H1 (cell line): ENCODE data around the gene KLKB1. TPM values are rescaled to one million over a fixed set of nuclear protein-coding genes. Genes with fewer than 3 reads are reported as not detected.
A peak's percentile ranks its signal among the peaks of the same experiment; 100 is the strongest.

Source experiments
- CTCF ChIA-PET: fragments of 300-600 bp; sonication (Branson Sonifier 250); formaldehyde crosslinking; loops from one replicate; lab custom pipeline; 2021; ENCODE audit not compliant: partially characterized antibody; lab: Charles Lee
- POLR2A ChIA-PET: fragments of 300-600 bp; sonication (Branson Sonifier 250); formaldehyde crosslinking; loops from one replicate; lab custom pipeline; 2021; ENCODE audit warnings: inconsistent platforms; ENCODE audit not compliant: partially characterized antibody; lab: Charles Lee
- DNase-seq, 2 experiments: peaks; one replicate each; pipeline versions ENCODE4 v3.0.0 to v3.0.0-alpha.2; 2010 to 2022; ENCODE audit warnings: low spot score in 2 of 2, low read depth in 1 of 2, mixed read lengths in 1 of 2
- FAIRE-seq: peaks from 2 replicates; lab custom pipeline; 2011; peaks lifted over from hg19 to GRCh38; lab: Jason Lieb, UNC
- H2AFZ ChIP-seq: 2 replicates; pipeline ENCODE4 v1.8.1; 2012; ENCODE audit warnings: low read length, inconsistent platforms
- H2AK5ac ChIP-seq: 2 replicates; pipeline ENCODE4 v1.6.1; 2013; ENCODE audit warnings: low read depth, low read length
- H2BK120ac ChIP-seq: replicated peaks from 2 replicates; pipeline ENCODE3; 2013; ENCODE audit warnings: low read depth, low read length, inconsistent platforms
- H2BK12ac ChIP-seq: 2 replicates; pipeline ENCODE4 v1.6.1; 2013; ENCODE audit warnings: low read depth, low read length
- H2BK15ac ChIP-seq: 2 replicates; pipeline ENCODE4 v1.6.1; 2013; ENCODE audit warnings: low read length
- H2BK20ac ChIP-seq: 2 replicates; pipeline ENCODE4 v1.6.1; 2013; ENCODE audit warnings: low read length
- H2BK5ac ChIP-seq: 2 replicates; pipeline ENCODE4 v1.6.1; 2013; ENCODE audit warnings: low read depth, low read length
- H3K14ac ChIP-seq: 2 replicates; pipeline ENCODE4 v1.6.1; 2013; ENCODE audit warnings: inconsistent platforms; ENCODE audit not compliant: insufficient read length
- H3K18ac ChIP-seq: 2 replicates; pipeline ENCODE4 v1.6.1; 2013; ENCODE audit warnings: low read length; ENCODE audit errors: extremely low read depth
- H3K23ac ChIP-seq: 2 replicates; pipeline ENCODE4 v1.6.1; 2013; ENCODE audit warnings: inconsistent platforms; ENCODE audit not compliant: insufficient read length
- H3K23me2 ChIP-seq: 2 replicates; pipeline ENCODE4 v1.6.1; 2013; ENCODE audit warnings: low read depth, low read length
- H3K27ac ChIP-seq: 2 replicates; pipeline ENCODE4 v1.6.1; 2011; ENCODE audit warnings: low read depth, low read length, inconsistent platforms
- H3K27me3 ChIP-seq, 4 experiments: replicated peaks in 1 of 4; 1 replicate in 1 of 4; 2 replicates in 3 of 4; pipeline versions ENCODE4 v1.6.1 to v1.8.1; 2011 to 2013; ENCODE audit warnings: low read length in 3 of 4, mild to moderate bottlenecking in 3 of 4, inconsistent platforms in 2 of 4, mixed read lengths in 2 of 4, moderate library complexity in 1 of 4; ENCODE audit not compliant: control insufficient read depth in 3 of 4, insufficient read depth in 3 of 4; ENCODE audit errors: extremely low read depth in 1 of 4
- H3K36me3 ChIP-seq, 4 experiments: 2 replicates each; pipeline versions ENCODE4 v1.6.1 to v1.8.1; 2011 to 2013; ENCODE audit warnings: mild to moderate bottlenecking in 4 of 4, low read length in 3 of 4, moderate library complexity in 2 of 4, control low read depth in 1 of 4, inconsistent platforms in 1 of 4; ENCODE audit not compliant: insufficient read depth in 4 of 4, control insufficient read depth in 2 of 4
- H3K4ac ChIP-seq: replicated peaks from 2 replicates; pipeline ENCODE3; 2013; ENCODE audit warnings: low read length, low read depth, mixed read lengths, inconsistent platforms; ENCODE audit not compliant: insufficient read length
- H3K4me1 ChIP-seq, 4 experiments: replicated peaks in 1 of 4; 1 replicate in 1 of 4; 2 replicates in 3 of 4; pipeline versions ENCODE4 v1.6.1 to v1.8.1; 2011 to 2013; ENCODE audit warnings: low read length in 3 of 4, inconsistent platforms in 2 of 4, mixed read lengths in 1 of 4; ENCODE audit not compliant: insufficient read depth in 4 of 4, control insufficient read depth in 3 of 4
- H3K4me2 ChIP-seq, 2 experiments: 2 replicates each; pipeline versions ENCODE4 v1.6.1 to v1.8.1; 2011 to 2013; ENCODE audit warnings: low read depth in 2 of 2, low read length in 2 of 2, control low read depth in 1 of 2, inconsistent platforms in 1 of 2, mild to moderate bottlenecking in 1 of 2; ENCODE audit not compliant: insufficient read depth in 1 of 2
- H3K4me3 ChIP-seq, 4 experiments: fragments of 200-600, 300-600 bp in 1 of 4; sonication (generic), shearing (Covaris generic), sonication (Bioruptor Twin) in 1 of 4; 2 replicates each; pipeline versions ENCODE4 v1.5.1 to v1.8.1; 2011 to 2016; ENCODE audit warnings: low read length in 4 of 4, low read depth in 3 of 4, control low read depth in 2 of 4, inconsistent platforms in 2 of 4, mild to moderate bottlenecking in 2 of 4, mixed read lengths in 1 of 4, moderate library complexity in 1 of 4; ENCODE audit not compliant: insufficient read depth in 2 of 4; ENCODE audit errors: extremely low read depth in 1 of 4
- H3K56ac ChIP-seq: replicated peaks from 2 replicates; pipeline ENCODE3; 2013; ENCODE audit warnings: low read depth, mild to moderate bottlenecking, mixed read lengths, low read length, inconsistent platforms; ENCODE audit not compliant: insufficient read length
- H3K79me1 ChIP-seq: 2 replicates; pipeline ENCODE4 v1.6.1; 2013; ENCODE audit warnings: low read depth, low read length, control low read depth
- H3K79me2 ChIP-seq, 2 experiments: 2 replicates each; pipeline versions ENCODE4 v1.6.1 to v1.8.1; 2012 to 2013; ENCODE audit warnings: low read length in 2 of 2, mild to moderate bottlenecking in 2 of 2, inconsistent platforms in 1 of 2; ENCODE audit not compliant: insufficient read depth in 2 of 2, control insufficient read depth in 1 of 2
- H3K9ac ChIP-seq, 4 experiments: replicated peaks in 1 of 4; 1 replicate in 1 of 4; 2 replicates in 3 of 4; pipeline versions ENCODE4 v1.6.1 to v1.8.1; 2011 to 2013; ENCODE audit warnings: low read depth in 3 of 4, low read length in 3 of 4, control low read depth in 2 of 4, mild to moderate bottlenecking in 2 of 4, moderate library complexity in 2 of 4, inconsistent platforms in 1 of 4; ENCODE audit errors: extremely low read depth in 1 of 4
- H3K9me3 ChIP-seq, 2 experiments: 2 replicates each; pipeline versions ENCODE4 v1.6.1 to v1.8.1; 2012 to 2013; ENCODE audit warnings: mild to moderate bottlenecking in 2 of 2, moderate library complexity in 2 of 2, control low read depth in 1 of 2, inconsistent platforms in 1 of 2, low read depth in 1 of 2, low read length in 1 of 2, mixed read lengths in 1 of 2; ENCODE audit not compliant: insufficient read depth in 2 of 2
- H4K20me1 ChIP-seq, 2 experiments: replicated peaks in 1 of 2; 2 replicates each; pipeline versions ENCODE3 to v1.8.1; 2011 to 2013; ENCODE audit warnings: inconsistent platforms in 2 of 2, low read length in 2 of 2, mild to moderate bottlenecking in 1 of 2; ENCODE audit not compliant: insufficient read depth in 2 of 2, control insufficient read depth in 1 of 2
- H4K5ac ChIP-seq: 2 replicates; pipeline ENCODE4 v1.6.1; 2013; ENCODE audit warnings: low read length, low read depth, mixed read lengths, inconsistent platforms; ENCODE audit not compliant: insufficient read length
- H4K8ac ChIP-seq: 2 replicates; pipeline ENCODE4 v1.8.0; 2013; ENCODE audit warnings: mild to moderate bottlenecking, moderate library complexity, low read length, inconsistent platforms; ENCODE audit not compliant: insufficient read depth; ENCODE audit errors: extremely low read depth
- H4K91ac ChIP-seq: replicated peaks from 2 replicates; pipeline ENCODE3; 2013; ENCODE audit warnings: low read length, mixed read lengths, inconsistent platforms; ENCODE audit not compliant: insufficient read length
- POLR2A ChIP-seq, 2 experiments: IDR thresholded peaks; 1 replicate in 1 of 2; 2 replicates in 1 of 2; pipeline ENCODE4 v1.6.1; 2011; ENCODE audit warnings: low read depth in 2 of 2, low read length in 2 of 2, mild to moderate bottlenecking in 2 of 2; ENCODE audit errors: control extremely low read depth in 1 of 2
- POLR2AphosphoS5 ChIP-seq: IDR thresholded peaks from 2 replicates; pipeline ENCODE4 v1.6.1; 2011; ENCODE audit warnings: low read depth, low read length
- WGBS, 2 experiments: shearing (Covaris generic) in 1 of 2; methylation state at CpG; one replicate each; pipeline versions ENCODE4 v1.1.6 to v1.1.7; 2013 to 2015; ENCODE audit warnings: low lambda C conversion rate in 2 of 2, mixed read lengths in 2 of 2, inconsistent platforms in 1 of 2, low coverage in 1 of 2, missing lambda C conversion rate in 1 of 2; ENCODE audit not compliant: insufficient replicate concordance in 2 of 2, insufficient coverage in 1 of 2, insufficient read length in 1 of 2; ENCODE audit errors: extremely low coverage in 1 of 2, missing lambda C conversion rate in 1 of 2; 5-methylcytosine and 5-hydroxymethylcytosine counted together
- polyA plus RNA-seq, 7 experiments: library from polyadenylated mRNA; depleted of rRNA in 3 of 7; stranded (reverse) in 5 of 7; unstranded in 2 of 7; fragments of >200 nt in 5 of 7; fragments of 200-250 nt in 2 of 7; gene quantifications; 1 replicate in 5 of 7; 2 replicates in 1 of 7; 4 replicates in 1 of 7; pipeline versions ENCODE4 v1.2.1 to v1.2.3, GENCODE V29; 2011 to 2013; ENCODE audit warnings: missing spikeins in 2 of 7, mixed read lengths in 2 of 7
- total RNA-seq: library from RNA; stranded (reverse); fragmentation: NEBNext Ultra II Directional; extraction: Animal tissue kit (Norgen Biotek cat#: 25700); gene quantifications from 2 replicates; pipeline ENCODE4 v1.2.1, GENCODE V29; 2021

Gene KLKB1
- total and polyA plus RNA-seq, 2 of the 8 experiments (the other 6 are each of a cell fraction or from before 2014, with no cell fraction given), result 12.0 to 20.9 TPM

DNA sequence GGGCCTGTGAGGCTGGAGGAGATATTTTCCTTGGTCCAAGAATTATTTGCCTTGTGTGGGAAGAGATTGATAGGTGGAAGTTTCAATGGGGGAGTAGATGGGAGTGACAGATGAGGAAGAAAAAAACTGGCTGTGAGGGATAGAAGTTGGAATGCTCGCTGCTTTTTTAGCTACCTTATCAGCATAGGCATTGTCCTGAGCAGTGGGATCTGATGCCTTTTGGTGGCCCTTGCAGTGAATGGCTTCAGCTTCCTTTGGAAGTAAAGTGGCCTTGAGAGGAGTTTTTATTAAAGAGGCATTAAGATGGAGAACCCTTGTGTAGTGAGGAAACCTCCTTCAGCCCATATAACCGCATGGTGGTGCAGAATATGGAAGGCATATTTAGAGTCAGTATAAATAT is 16.0 kb downstream of the KLKB1 start:
- H3K27ac ChIP-seq, result no peak overlapping the region
- H3K79me1 ChIP-seq, result no peaks in the 10 kb centered on the region
- H2BK20ac ChIP-seq, result peak overlapping the region; percentile 61; the same call in 1 of the 2 replicates
- H2AFZ ChIP-seq, result no peak overlapping the region
- peak overlapping the region; percentile 35 to 95 (median 76); a peak in 7 of 8 replicates for H3K4me3 ChIP-seq
- no peak overlapping the region for H2BK12ac ChIP-seq
- H3K9me3 ChIP-seq, result no peaks in the 10 kb centered on the region; a peak in 2 of 4 replicates
- no peak overlapping the region for H2BK15ac ChIP-seq
- H3K14ac ChIP-seq, result no peak overlapping the region
- no peak overlapping the region for H3K4ac ChIP-seq
- H4K8ac ChIP-seq, result no peak overlapping the region
- no peak overlapping the region for H3K56ac ChIP-seq
- H4K5ac ChIP-seq, result no peak overlapping the region
- H3K18ac ChIP-seq, result no peak overlapping the region
- no peak overlapping the region for H2AK5ac ChIP-seq
- peaks cover 0 to 9% (median 7%) of the 10 kb centered on the region in 4 experiments; a peak in 6 of 7 replicates for H3K4me1 ChIP-seq
- DNase-seq (no peak), FAIRE-seq (no peak)
- H3K27me3 ChIP-seq, result no peaks in the 10 kb centered on the region
- 13% methylated on average over 2 of the region's 2 CpGs; no CpG with 5 or more reads in 1 of the 2 experiments for WGBS, 2 experiments
- H4K20me1 ChIP-seq, result peaks cover 0 to 3% of the 10 kb centered on the region in 2 experiments
- H3K79me2 ChIP-seq, result peaks cover 4 to 43% of the 10 kb centered on the region in 2 experiments; a peak in 3 of 4 replicates
- peak overlapping the region; percentile 46 to 57 (median 52); a peak in 5 of 7 replicates for H3K9ac ChIP-seq
- ChIA-PET POLR2A (interaction anchor here (0.6 to 2.9 kb wide), 11 partner anchors 10 to 142 kb away, joined by 3 to 14 read pairs (median 3); partner anchors contain the start of gene F11), CTCF (interaction anchor here (0.7 kb wide), 1 partner anchor 8 kb away, joined by 4 read pairs; no protein-coding TSS in a partner anchor)
- no peak overlapping the region for H2BK5ac ChIP-seq
- no peak overlapping the region for H3K23ac ChIP-seq
- H3K4me2 ChIP-seq, result peak overlapping the region; percentile 77 to 95
- H4K91ac ChIP-seq, result no peak overlapping the region
- no peak overlapping the region for H2BK120ac ChIP-seq
- peaks cover 4% of the 10 kb centered on the region; the same call in 1 of the 2 replicates for H3K23me2 ChIP-seq
- H3K36me3 ChIP-seq, result peaks cover 2 to 36% (median 16%) of the 10 kb centered on the region in 4 experiments; a peak in 5 of 8 replicates
- TF ChIP-seq POLR2AphosphoS5 (peak; percentile 51), POLR2A (IDR thresholded peaks at IDR 0.05; ENCODE audit: control extremely low read depth in 1 of 2, low read depth in 2 of 2, low read length in 2 of 2) (peak; percentile 5 to 14; a peak in 2 of 3 replicates)
